IPS-NIHi7 (cell line): ENCODE results near the gene SLC29A2.

Experiments used
- DNase-seq: peaks from one replicate; pipeline ENCODE4 v3.0.0; 2012; ENCODE audit warnings: mixed read lengths; ENCODE audit errors: extremely low spot score

SLC29A2 gene

DNA sequence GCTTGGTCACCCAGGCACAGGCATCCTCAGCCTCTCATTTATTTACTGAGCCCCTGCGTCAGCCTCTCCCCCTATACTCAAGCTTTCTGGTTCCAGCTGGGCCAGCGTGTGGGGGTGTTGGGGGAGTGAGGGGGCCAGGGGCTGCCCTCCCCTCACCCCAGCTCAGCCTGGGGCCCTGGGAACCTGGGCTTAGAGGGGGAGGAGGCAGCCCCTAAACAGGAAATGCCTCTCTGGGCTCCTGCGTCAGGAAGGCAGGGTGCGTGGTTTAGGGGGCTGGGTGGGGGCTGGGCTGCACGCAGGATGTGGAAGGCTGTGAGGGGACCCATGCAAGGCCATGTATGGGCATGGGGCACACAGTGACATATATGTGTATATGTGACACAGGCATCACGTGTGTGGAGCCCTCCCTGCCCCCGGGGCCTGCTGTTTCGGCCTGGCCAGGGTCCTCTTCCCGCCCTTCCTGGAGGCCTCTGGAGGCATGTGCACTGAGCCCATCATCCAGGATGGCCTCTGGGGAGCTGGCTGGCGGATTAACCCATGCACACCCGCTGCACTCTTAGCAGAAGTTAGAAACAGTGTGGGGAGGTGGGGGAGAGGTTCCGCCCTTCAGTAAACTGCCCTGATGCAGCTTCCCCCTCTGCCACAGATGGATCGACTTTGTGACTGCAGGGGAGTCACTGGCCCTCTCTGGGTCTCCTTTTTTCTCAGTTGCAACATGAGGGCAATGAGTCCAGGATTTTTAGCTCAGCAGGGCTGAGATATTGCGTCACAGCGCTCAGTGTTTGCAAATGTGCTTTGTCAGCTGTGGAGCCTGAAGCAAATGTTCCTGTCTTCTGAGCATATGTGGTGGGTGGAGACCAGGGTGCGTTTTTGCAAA, 53.6 kb downstream of the SLC29A2 start:
- DNase-seq: peak; percentile 35

DNA sequence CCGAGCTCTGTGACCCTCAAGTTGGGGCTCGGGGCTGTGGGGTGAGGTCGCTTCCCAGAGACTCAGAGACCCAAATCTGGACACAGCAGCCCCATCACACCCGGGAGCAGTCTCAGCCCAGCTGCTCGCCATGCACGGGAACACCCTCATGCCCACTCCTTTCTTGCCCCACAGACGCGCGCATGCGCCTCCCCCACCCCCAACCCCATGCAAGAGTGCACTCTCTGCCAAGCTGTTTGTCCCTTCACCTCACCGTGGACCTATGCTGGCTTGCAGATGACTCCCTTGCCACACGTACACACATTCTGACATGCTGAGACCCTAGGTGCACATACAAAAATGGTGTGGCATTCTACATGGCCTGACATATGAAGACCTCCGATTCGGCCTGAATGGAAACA, 54.2 kb downstream of the SLC29A2 start:
- no peak for DNase-seq

DNA sequence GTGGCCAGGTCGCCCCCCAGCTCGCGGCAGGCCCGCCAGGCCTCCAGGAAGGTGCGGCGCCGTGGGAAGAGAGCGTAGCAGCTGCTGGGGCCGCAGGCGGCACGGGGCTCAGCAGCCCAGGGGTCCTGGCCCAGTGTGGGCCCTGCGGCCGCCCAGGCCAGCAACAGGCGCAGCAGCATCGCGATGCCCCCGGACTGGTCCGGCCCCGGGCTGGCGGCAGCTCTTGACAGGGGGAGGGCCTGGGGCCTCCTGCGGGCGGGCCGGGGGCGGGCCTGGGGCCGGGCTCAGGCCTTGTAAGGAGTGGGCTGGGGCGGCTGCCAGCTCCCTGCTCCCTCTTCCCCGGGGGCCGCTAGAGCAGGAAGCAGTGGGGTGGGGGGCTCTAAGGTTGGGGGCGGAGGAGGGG, 54.7 kb downstream of the SLC29A2 start, which contains the start of gene CD248:
TSS of gene CD248 (minus strand) at position 196 of the 403 bp plus-strand sequence. CDS start at position 179, 17 bp downstream.
- peak; percentile 72 for DNase-seq

DNA sequence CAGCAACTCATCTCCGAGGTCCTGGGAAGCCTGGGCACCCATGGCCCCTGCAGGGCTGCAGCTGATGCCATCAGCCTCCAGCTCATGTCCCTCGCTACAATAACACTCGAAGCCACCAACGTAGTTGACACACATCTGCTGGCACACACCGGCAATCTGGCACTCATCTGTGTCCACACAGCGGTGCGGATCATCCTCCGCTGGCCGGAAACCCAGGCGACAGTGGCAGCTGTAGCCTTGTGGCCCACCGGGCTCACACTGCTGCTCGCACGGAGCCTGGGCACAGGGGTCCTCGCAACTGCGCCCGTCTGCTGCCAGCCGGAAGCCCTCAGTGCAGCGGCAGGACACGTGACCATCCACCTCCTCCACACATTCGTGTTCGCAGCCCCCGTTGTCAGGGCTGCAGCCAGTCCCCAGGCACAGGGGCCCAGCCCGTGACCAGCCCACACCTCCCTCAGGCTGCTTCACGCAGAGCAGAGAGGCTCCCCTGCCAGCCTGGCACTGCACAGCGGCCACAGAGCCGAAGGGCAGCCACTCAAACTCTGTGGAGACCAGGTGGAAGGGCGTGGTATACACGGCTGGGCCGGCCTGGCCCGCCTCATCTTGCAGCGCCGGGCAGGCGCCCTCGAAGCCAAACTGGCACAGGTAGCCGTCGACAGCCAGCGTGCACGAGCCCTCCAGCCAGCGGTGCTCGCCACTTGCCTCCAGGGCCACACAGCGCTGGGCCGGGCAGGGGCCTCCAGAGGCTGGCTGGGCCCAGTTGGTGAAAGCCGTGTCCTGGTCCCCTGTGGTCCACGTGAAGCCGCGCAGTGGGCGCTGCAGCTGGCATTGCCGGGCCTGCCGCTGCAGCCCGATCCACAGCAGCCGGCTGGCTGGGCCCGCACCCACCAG, 55.4 kb downstream of the SLC29A2 start:
- no peak for DNase-seq

DNA sequence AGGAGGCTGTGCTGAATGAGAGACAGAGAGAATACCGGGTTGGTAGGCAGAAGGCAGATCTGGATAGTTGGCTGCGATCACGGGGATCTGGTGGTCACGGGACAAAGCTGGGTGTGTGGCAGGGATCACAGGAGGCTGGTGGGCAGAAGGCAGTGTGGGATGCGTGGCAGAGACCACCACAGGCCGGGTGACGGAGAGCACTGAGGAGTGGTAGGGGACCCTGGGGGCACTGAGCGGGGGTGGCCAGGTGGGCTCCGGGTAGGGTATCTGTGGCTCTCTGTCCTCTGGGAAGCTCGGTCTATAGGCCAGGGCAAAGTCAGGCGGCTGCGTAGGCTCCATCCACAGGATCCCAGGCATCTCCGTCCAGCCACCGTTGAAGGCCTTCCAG, 56.1 kb downstream of the SLC29A2 start:
- no peak for DNase-seq

DNA sequence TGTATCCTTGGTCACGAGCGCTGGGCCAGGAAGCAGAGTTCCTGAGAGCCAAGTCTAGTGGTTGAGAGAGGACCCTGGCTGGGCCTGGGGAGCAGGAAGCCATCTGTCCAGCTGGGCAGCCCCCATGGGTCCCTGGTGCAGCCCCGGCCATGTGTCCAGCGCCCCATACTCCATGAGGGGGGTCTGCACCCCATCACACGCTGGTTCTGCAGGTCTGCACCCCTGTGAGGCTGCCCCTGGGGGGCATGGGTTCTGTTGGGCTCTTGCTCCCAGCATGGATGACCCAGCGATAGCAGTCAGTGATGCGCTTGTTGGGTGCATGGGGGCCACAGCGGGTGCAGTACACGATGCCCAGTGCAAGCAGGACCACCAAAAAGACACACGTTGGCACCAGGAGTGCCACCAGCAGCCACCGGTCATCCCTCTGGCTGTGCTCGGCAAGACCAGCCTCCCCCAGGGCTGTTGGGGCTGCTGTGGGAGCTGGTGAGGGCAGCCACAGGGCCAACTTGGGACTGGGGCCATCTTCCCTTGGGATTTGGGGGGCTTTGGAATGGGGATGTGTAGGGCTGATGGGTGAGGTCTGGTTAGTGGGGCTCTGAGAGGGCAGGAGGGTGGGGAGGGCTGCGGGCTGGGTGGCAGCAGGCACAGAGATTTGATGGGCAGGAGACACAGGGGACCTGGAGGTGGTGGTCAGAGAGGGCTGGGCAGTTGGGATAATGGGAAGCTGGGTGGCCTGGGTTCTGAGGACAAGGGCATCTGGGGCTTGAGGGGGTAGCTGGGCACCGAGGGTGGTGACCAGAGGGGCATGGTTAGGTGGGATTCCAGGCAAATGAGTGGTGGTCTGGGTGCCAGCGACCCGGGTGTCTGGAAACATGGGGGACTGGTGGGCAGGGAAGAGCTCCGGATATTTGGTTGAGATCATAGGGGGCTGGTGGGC, 56.7 kb downstream of the SLC29A2 start:
- no peak for DNase-seq

DNA sequence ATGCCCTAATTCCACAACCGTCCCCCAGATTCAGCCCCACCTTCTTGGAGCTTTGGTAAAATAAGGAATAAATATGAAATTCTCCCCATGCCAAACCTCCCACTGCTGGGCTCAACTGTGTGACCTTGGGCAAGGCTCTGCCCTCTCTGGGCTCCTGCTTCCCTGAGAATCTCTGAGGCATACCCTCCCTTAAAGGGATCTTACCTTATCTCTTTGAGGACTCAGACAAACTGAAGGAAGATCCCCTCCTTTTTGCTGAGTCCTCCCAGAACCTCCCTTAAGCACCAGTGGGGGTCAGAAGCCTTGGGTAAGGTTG, 57.4 kb downstream of the SLC29A2 start:
- no peak for DNase-seq

DNA sequence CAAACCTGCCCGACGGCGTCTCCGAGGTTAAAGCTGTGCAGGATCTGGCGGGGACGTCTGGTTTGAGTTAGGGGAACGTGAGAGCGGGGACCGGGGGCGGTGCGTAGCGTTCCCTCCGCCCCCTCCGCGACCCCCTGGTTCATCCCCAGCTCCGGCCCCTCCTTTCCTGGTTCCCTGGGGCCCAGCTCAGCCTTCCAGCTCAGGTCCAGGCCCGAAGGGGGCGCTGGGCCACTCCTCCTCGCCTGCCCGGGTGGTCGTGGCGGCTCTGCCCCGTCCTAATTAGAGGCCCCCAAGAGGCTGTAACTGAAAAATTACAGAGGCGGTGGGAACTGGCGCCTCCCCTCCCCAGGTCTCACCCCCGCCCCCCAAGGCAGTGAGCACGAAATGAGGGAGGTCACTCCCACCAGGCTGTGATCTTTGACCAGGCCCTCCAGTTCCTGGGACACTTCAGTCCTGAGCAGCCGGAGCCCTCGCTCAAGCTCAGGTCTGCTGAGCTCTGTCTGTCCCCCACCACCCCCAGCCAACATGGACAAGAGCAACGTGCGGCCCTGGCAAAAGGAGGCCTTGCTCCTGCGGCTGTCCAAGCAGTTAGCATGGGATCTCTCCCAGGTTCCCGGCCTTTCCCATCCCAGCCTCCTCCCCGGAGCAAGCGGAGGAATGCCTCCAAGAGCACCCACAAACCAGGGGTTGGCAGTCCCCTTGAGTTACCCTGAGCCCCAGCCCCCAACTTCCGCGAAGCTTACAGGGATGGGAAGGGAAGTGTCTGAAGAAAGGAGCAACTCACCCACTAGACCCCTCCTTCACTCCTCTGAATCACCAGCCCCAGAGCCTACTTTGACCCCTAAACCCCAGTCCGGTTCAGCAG, 58.0 kb downstream of the SLC29A2 start:
- DNase-seq: peak; percentile 55

DNA sequence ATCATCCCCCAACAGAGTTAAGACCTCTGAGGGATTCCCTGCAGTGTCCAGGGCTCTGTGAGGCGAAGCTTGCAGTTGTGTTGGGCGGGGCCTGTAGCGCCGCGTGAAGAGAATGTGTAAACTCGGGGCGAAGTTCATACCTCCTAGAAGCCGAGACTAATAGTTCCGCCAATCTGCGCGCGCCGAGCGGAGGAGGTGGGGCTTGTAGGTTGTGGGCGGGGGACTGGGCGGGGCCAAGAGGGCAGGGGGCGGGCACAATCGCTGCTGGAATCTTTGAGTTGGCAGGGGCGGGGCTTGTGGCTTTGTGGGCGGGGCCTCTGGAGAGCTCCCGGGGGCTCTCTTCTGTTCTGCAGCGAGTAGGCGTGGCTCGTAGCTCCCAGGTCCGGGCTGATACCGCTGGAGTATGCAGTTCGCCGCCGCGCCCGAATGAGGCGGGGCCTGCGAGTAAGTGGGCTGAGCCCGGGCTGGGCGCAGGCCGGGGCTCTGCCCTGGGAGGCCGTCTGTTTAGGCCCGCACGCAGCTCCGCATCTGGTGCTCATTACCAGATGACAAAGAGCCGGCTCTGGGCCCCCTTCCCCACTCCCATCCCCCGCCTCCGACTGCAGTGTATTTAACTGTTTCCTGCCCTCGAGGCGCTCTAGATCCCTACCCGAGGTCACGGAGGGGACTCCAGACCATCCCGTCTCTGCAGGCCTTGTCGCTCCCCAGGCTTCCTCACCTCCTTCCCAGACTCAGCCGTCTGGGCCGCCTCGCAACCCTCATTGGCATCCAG, 58.8 kb downstream of the SLC29A2 start:
- peak; percentile 96 for DNase-seq
